Myocyte (in vitro differentiated cells): ENCODE results near the gene SETBP1. TPM values are rescaled to one million over a fixed set of nuclear protein-coding genes. Genes with fewer than 3 reads are reported as not detected.
A peak's percentile ranks its signal among the peaks of the same experiment; 100 is the strongest.

Experiments used
- DNase-seq: peaks from one replicate; pipeline ENCODE4 v3.0.0-alpha.2; 2012; ENCODE audit warnings: low read depth
- total RNA-seq: library from RNA; depleted of rRNA; stranded (reverse); fragments of >200 nt; gene quantifications from 2 replicates; pipeline ENCODE4 v1.2.3, GENCODE V29; 2014

Gene SETBP1
- total RNA-seq, 1 donor from 2014 or later: 3.3 TPM

GRCh38 chr18:45008694-45009413, 328.2 kb downstream of the SETBP1 start:
- DNase-seq: no peak

- no peak for DNase-seq
These were observed 329.1 kb downstream of the SETBP1 start for GRCh38 chr18:45009756-45010155.

- DNase-seq: peak; percentile 2
These were observed 331.6 kb downstream of the SETBP1 start for GRCh38 chr18:45012286-45012685.

GRCh38 chr18:45014047-45014501, 333.4 kb downstream of the SETBP1 start:
- DNase-seq: peak; percentile 75

- DNase-seq: peak; percentile 10
These were observed 335.1 kb downstream of the SETBP1 start for GRCh38 chr18:45015788-45016128.

- DNase-seq: no peak
These were observed 338.8 kb downstream of the SETBP1 start for GRCh38 chr18:45019469-45019868.

GRCh38 chr18:45023519-45023918, 342.8 kb downstream of the SETBP1 start:
- DNase-seq: no peak

GRCh38 chr18:45024357-45025088, 343.8 kb downstream of the SETBP1 start:
- no peak for DNase-seq

- no peak for DNase-seq
These were observed 344.4 kb downstream of the SETBP1 start for GRCh38 chr18:45025089-45025450.

- no peak for DNase-seq
These were observed 345.5 kb downstream of the SETBP1 start for GRCh38 chr18:45026162-45026561.

- no peak for DNase-seq
These were observed 353.5 kb downstream of the SETBP1 start for GRCh38 chr18:45034179-45034578.

GRCh38 chr18:45037618-45038017, 356.9 kb downstream of the SETBP1 start:
- no peak for DNase-seq

GRCh38 chr18:45039376-45039775, 358.7 kb downstream of the SETBP1 start:
- no peak for DNase-seq

GRCh38 chr18:45040879-45041278, 360.2 kb downstream of the SETBP1 start:
- no peak for DNase-seq

- DNase-seq: no peak
These were observed 364.1 kb downstream of the SETBP1 start for GRCh38 chr18:45044787-45045186.

GRCh38 chr18:45046228-45046627, 365.5 kb downstream of the SETBP1 start:
- no peak for DNase-seq

- DNase-seq: no peak
These were observed 366.3 kb downstream of the SETBP1 start for GRCh38 chr18:45046961-45047360.

- no peak for DNase-seq
These were observed 369.1 kb downstream of the SETBP1 start for GRCh38 chr18:45049578-45050319.

- DNase-seq: peak; percentile 21
These were observed 370.3 kb downstream of the SETBP1 start for GRCh38 chr18:45050712-45051601.

GRCh38 chr18:45054636-45055035, 373.9 kb downstream of the SETBP1 start:
- DNase-seq: no peak

GRCh38 chr18:45055811-45056210, 375.1 kb downstream of the SETBP1 start:
- no peak for DNase-seq
